ENCODE measurements around the gene SLC35F1.

Gene SLC35F1

DNA sequence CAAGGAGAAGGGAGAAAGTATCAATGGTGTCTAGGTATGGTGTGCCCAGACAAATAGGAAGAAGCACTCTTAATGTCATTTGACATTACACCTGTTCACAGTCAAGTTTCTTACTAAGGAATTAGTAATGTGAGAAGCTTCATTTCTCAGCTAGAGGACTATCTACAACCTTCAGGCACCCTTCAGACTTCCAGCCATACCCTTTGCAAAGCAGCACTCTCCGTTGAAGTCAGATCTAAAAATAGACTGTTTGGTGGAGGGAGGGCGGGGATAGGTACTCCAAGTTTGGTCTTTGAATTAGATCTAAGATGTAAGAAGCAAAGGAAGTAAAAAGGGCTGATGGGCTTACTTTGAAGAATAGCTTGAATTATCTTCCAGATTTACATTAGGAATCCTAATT, 311.1 kb downstream of the SLC35F1 start:
- no peak for TF ChIP-seq ZNF274 (IDR thresholded peaks at IDR 0.05; ENCODE audit: low read depth, low read length)
- TF ChIP-seq SUZ12 (IDR thresholded peaks at IDR 0.05; ENCODE audit: extremely low read depth, insufficient read depth, insufficient read length): no peak
- TF ChIP-seq YY1 (IDR thresholded peaks at IDR 0.05; ENCODE audit: insufficient read depth, insufficient read length): no peak
- Histone ChIP-seq H3K9me3 (ENCODE audit: insufficient read depth, low read length) (no peaks in the 10 kb centered on the region), H3K27me3 (ENCODE audit: insufficient read depth, insufficient read length) (no peaks in the 10 kb centered on the region), H3K9ac (ENCODE audit: insufficient read length, low read depth) (no peak overlapping the region), H3K36me3 (ENCODE audit: insufficient read depth, insufficient read length, low read length) (no peaks in the 10 kb centered on the region), H3K4me3 (ENCODE audit: insufficient read length, low read depth) (no peak overlapping the region), H3K4me1 (ENCODE audit: insufficient read depth, insufficient read length) (no peaks in the 10 kb centered on the region)
- DNase-seq (ENCODE audit: low read depth, low spot score): no peak

DNA sequence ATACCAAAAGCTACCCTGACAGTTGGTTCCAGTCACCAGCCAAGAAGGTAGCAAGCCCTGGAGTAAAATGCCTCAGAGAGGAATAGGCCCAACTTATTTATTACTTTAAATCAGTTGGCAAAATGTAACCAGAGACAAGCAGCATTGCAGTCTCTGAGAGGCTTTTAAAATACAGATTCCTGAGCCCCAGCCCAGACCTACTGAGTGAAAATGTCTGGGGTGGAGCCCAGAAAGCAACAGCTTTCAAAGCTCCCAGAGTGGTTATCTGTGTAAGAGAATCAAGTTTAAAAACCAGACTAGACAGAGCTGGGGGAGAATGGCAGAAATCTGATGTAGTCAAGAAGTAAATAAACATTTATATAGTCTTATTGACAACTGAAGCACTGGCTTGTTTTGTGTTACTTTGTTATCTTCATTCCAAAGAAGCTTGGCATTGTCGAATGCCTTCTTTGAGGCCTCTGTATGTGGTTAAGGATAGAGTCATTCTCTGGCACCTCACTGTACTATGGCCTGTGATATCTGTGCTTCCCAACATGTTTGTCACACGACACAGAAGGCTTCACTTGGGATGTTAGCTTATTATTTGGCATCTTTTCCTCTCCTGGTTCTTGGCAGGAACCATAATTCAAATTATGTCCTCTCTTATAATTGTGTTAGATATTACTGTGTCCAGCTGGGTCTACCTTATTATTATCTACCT, 313.5 kb downstream of the SLC35F1 start:
- Histone ChIP-seq H3K36me3 (ENCODE audit: insufficient read depth, insufficient read length, low read length) (no peaks in the 10 kb centered on the region), H3K9ac (ENCODE audit: insufficient read length, low read depth) (no peak overlapping the region), H3K4me3 (ENCODE audit: insufficient read length, low read depth) (no peak overlapping the region), H3K4me1 (ENCODE audit: insufficient read depth, insufficient read length) (no peaks in the 10 kb centered on the region), H3K27me3 (ENCODE audit: insufficient read depth, insufficient read length) (no peaks in the 10 kb centered on the region), H3K9me3 (ENCODE audit: insufficient read depth, low read length) (no peaks in the 10 kb centered on the region)
- no peak for DNase-seq (ENCODE audit: low read depth, low spot score)
- TF ChIP-seq YY1 (IDR thresholded peaks at IDR 0.05; ENCODE audit: insufficient read depth, insufficient read length) (no peak), SUZ12 (IDR thresholded peaks at IDR 0.05; ENCODE audit: extremely low read depth, insufficient read depth, insufficient read length) (no peak), ZNF274 (IDR thresholded peaks at IDR 0.05; ENCODE audit: low read depth, low read length) (no peak)

DNA sequence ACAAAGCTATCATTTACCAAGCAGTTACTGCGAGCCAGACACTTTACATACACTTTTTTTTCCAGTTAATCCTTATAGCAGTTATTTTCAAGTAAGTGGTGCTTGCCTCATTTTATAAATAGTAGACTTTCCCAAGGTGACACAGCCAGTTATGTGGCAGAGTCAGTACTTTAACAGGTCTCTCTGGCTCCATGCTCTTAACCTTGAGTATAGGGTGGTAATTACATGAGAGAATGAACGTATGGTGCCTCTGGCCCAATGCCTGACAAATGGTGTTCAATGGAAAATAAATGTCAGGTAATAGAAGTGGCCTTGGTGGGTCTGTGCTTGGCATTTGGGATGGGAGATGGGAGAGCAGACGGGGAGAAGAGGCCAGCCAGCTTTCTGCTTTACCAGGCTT, 316.3 kb downstream of the SLC35F1 start:
- no peaks in the 10 kb centered on the region for H3K27me3 ChIP-seq (ENCODE audit: insufficient read depth, insufficient read length)
- H3K9me3 ChIP-seq (ENCODE audit: insufficient read depth, low read length): no peaks in the 10 kb centered on the region
- H3K9ac ChIP-seq (ENCODE audit: insufficient read length, low read depth): no peak overlapping the region
- H3K36me3 ChIP-seq (ENCODE audit: insufficient read depth, insufficient read length, low read length): no peaks in the 10 kb centered on the region
- DNase-seq (ENCODE audit: low read depth, low spot score): no peak
- no peak overlapping the region for H3K4me3 ChIP-seq (ENCODE audit: insufficient read length, low read depth)
- TF ChIP-seq ZNF274 (IDR thresholded peaks at IDR 0.05; ENCODE audit: low read depth, low read length): no peak
- TF ChIP-seq SUZ12 (IDR thresholded peaks at IDR 0.05; ENCODE audit: extremely low read depth, insufficient read depth, insufficient read length): no peak
- H3K4me1 ChIP-seq (ENCODE audit: insufficient read depth, insufficient read length): no peaks in the 10 kb centered on the region

DNA sequence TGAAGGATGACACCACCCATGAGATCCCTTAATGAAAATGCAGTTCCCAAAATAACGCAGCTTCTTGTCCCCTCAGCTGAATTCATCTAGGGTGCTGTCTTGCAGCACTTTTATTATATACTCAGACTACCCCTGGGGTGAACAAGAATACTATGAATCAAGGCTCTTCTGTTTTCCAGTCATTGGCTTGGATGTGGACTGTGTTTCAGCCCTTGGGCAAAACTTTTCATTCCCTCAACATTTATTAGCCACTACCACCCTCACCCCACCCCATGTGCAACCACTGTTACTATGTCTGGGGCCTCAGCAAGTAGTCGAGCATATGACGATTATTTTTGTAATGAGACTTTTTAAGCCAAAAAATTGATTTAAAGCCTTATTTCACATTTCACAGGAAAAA, 321.8 kb downstream of the SLC35F1 start:
- TF ChIP-seq YY1 (IDR thresholded peaks at IDR 0.05; ENCODE audit: insufficient read depth, insufficient read length) (no peak), ZNF274 (IDR thresholded peaks at IDR 0.05; ENCODE audit: low read depth, low read length) (no peak), SUZ12 (IDR thresholded peaks at IDR 0.05; ENCODE audit: extremely low read depth, insufficient read depth, insufficient read length) (no peak)
- H3K9me3 ChIP-seq (ENCODE audit: insufficient read depth, low read length): no peaks in the 10 kb centered on the region
- DNase-seq (ENCODE audit: low read depth, low spot score): no peak
- no peak overlapping the region for H3K9ac ChIP-seq (ENCODE audit: insufficient read length, low read depth)
- no peaks in the 10 kb centered on the region for H3K4me1 ChIP-seq (ENCODE audit: insufficient read depth, insufficient read length)
- no peaks in the 10 kb centered on the region for H3K27me3 ChIP-seq (ENCODE audit: insufficient read depth, insufficient read length)
- no peak overlapping the region for H3K4me3 ChIP-seq (ENCODE audit: insufficient read length, low read depth)
- no peaks in the 10 kb centered on the region for H3K36me3 ChIP-seq (ENCODE audit: insufficient read depth, insufficient read length, low read length)

DNA sequence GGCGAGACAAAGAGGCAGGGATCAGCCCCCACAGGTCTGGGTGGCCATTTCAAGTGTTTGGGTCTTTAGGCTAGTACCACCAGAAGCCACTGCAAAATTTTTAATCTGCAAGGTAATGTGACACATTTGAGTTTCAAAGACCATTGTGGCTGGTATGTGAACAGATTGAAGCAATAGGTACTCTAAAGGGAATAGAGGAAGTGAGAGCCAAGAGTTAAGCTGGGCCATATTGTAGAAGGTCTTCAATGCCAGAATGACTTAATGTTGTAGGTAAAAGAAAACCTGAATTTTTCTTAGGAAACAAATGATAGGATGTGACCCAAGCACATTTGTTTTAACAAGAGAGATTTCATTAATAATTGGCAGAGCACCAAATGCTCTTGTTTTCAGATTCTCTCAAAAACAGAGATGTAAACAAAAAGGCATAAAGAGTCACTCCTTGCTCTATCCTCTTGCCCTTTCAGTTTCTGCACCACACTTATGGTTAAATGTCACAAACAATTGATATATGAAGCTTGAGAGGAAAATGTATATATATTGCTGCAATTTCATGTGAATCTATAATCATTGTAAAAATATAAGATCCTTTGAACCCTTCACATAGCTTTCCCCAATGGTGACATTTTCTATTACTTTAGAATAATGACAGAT, 333.9 kb downstream of the SLC35F1 start:
- H3K9ac ChIP-seq (ENCODE audit: insufficient read length, low read depth): no peak overlapping the region
- no peaks in the 10 kb centered on the region for H3K4me1 ChIP-seq (ENCODE audit: insufficient read depth, insufficient read length)
- no peak for DNase-seq (ENCODE audit: low read depth, low spot score)
- no peak overlapping the region for H3K4me3 ChIP-seq (ENCODE audit: insufficient read length, low read depth)
- no peaks in the 10 kb centered on the region for H3K36me3 ChIP-seq (ENCODE audit: insufficient read depth, insufficient read length, low read length)
- TF ChIP-seq YY1 (IDR thresholded peaks at IDR 0.05; ENCODE audit: insufficient read depth, insufficient read length): no peak
- TF ChIP-seq SUZ12 (IDR thresholded peaks at IDR 0.05; ENCODE audit: extremely low read depth, insufficient read depth, insufficient read length): no peak
- no peak for TF ChIP-seq ZNF274 (IDR thresholded peaks at IDR 0.05; ENCODE audit: low read depth, low read length)
- no peaks in the 10 kb centered on the region for H3K27me3 ChIP-seq (ENCODE audit: insufficient read depth, insufficient read length)
- H3K9me3 ChIP-seq (ENCODE audit: insufficient read depth, low read length): no peaks in the 10 kb centered on the region

DNA sequence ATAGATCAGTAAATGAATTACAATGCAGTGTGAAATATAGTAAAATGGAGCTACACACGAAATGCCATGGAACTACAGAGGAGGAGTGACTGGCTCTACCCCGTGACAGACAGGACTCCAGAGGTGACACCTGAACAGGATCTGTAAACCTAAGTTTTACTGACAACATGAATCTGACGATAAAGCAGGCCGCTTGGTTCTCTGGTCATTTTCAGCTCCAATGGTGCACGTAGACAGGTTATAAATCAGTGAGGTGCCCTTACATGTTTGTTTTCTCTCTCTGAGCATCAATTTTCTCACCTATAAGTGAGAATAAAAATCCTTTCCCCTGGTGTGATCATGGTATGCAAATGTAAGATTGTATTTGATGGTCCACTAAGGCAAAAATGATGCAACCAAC, 339.3 kb downstream of the SLC35F1 start:
- no peaks in the 10 kb centered on the region for H3K36me3 ChIP-seq (ENCODE audit: insufficient read depth, insufficient read length, low read length)
- TF ChIP-seq ZNF274 (IDR thresholded peaks at IDR 0.05; ENCODE audit: low read depth, low read length) (no peak), SUZ12 (IDR thresholded peaks at IDR 0.05; ENCODE audit: extremely low read depth, insufficient read depth, insufficient read length) (no peak), YY1 (IDR thresholded peaks at IDR 0.05; ENCODE audit: insufficient read depth, insufficient read length) (no peak)
- H3K4me1 ChIP-seq (ENCODE audit: insufficient read depth, insufficient read length): no peaks in the 10 kb centered on the region
- no peak overlapping the region for H3K4me3 ChIP-seq (ENCODE audit: insufficient read length, low read depth)
- no peak overlapping the region for H3K9ac ChIP-seq (ENCODE audit: insufficient read length, low read depth)
- H3K27me3 ChIP-seq (ENCODE audit: insufficient read depth, insufficient read length): no peaks in the 10 kb centered on the region
- no peaks in the 10 kb centered on the region; the same call in 1 of the 2 replicates for H3K9me3 ChIP-seq (ENCODE audit: insufficient read depth, low read length)
- DNase-seq (ENCODE audit: low read depth, low spot score): no peak

DNA sequence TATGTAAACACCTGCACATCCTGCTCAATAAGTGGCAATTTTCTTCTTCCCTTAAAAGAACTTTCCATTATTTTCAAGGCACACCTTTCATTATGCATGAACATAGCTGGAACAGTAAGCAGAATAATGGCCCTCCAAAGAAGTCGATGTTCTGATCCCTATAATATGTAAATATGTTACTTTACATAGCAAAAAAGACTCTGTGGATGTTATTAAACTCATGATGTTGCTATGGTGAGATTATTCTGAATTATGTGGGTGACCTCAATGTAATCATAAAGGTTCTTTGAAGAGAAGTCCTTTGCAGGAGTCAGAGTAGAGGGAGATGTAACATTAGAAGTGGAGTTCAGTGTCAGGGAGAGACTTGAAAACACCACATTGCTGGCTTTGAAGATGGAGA, 341.1 kb downstream of the SLC35F1 start:
- DNase-seq (ENCODE audit: low read depth, low spot score): no peak
- no peak for TF ChIP-seq YY1 (IDR thresholded peaks at IDR 0.05; ENCODE audit: insufficient read depth, insufficient read length)

More for the DNA sequence above, 341.1 kb downstream of the SLC35F1 start:
- no peaks in the 10 kb centered on the region; the same call in 1 of the 2 replicates for H3K9me3 ChIP-seq (ENCODE audit: insufficient read depth, low read length)
- no peak overlapping the region for H3K9ac ChIP-seq (ENCODE audit: insufficient read length, low read depth)
- H3K36me3 ChIP-seq (ENCODE audit: insufficient read depth, insufficient read length, low read length): no peaks in the 10 kb centered on the region
- H3K4me1 ChIP-seq (ENCODE audit: insufficient read depth, insufficient read length): no peaks in the 10 kb centered on the region
- no peaks in the 10 kb centered on the region for H3K27me3 ChIP-seq (ENCODE audit: insufficient read depth, insufficient read length)
- no peak overlapping the region for H3K4me3 ChIP-seq (ENCODE audit: insufficient read length, low read depth)
